ENCODE results near the gene CHADL.

GRCh38 chr22:41222846-41223507 lies 17.8 kb downstream of the CHADL start:
- TF ChIP-seq POLR2A (IDR thresholded peaks at IDR 0.05), result no peak
- no peak for TF ChIP-seq CTCF (IDR thresholded peaks at IDR 0.05)
